A549 (cell line): ENCODE results near the gene RAB3C. TPM values are rescaled to one million over a fixed set of nuclear protein-coding genes. Genes with fewer than 3 reads are reported as not detected.

Experiments
- ATAC-seq, 2 experiments: fragments of 200-7000 bp in 1 of 2; fragments of >200 bp in 1 of 2; cut with Nextera tagmentation in 1 of 2; cut with Tn5 transposase in 1 of 2; 3 replicates each; pipeline versions ENCODE4 v1.8.0 to v1.9.1; 2018 to 2020; ENCODE audit warnings: mild to moderate bottlenecking in 1 of 2, moderate library complexity in 1 of 2
- CTCF ChIA-PET: fragments of 300-600 bp; sonication (Branson Sonifier 250); formaldehyde crosslinking; extraction: SDS; loops from one replicate; lab custom pipeline; 2021; ENCODE audit warnings: antibody characterized with exemption, inconsistent platforms; lab: Yijun Ruan, JAX
- POLR2A ChIA-PET: fragments of 350-600 bp; formaldehyde crosslinking; extraction: SDS; loops from one replicate; lab custom pipeline; 2021; ENCODE audit warnings: antibody characterized with exemption, inconsistent platforms; lab: Yijun Ruan, JAX
- DNase-seq, 2 experiments: peaks; one replicate each; pipeline versions ENCODE4 v3.0.0 to v3.0.0-alpha.2; 2011 to 2016; ENCODE audit warnings: low read depth in 1 of 2, low spot score in 1 of 2
- FAIRE-seq: peaks from 2 replicates; lab custom pipeline; 2011; peaks lifted over from hg19 to GRCh38; lab: Jason Lieb, UNC
- H3K27ac ChIP-seq, 2 experiments: fragments of >200 bp; sonication (Bioruptor Twin); formaldehyde crosslinking; 3 replicates each; pipeline ENCODE4 v1.5.1; 2016 to 2017
- H3K4me1 ChIP-seq: fragments of >200 bp; sonication (Bioruptor Twin); formaldehyde crosslinking; 3 replicates; pipeline ENCODE4 v1.6.1; 2016
- H3K4me2 ChIP-seq: fragments of >200 bp; sonication (Bioruptor Twin); formaldehyde crosslinking; 3 replicates; pipeline ENCODE4 v1.6.1; 2016
- H3K4me3 ChIP-seq: fragments of >200 bp; sonication (Bioruptor Twin); formaldehyde crosslinking; 3 replicates; pipeline ENCODE4 v1.5.1; 2016
- H3K9me3 ChIP-seq: fragments of >200 bp; sonication (Bioruptor Twin); formaldehyde crosslinking; 3 replicates; pipeline ENCODE4 v1.6.1; 2016
- ATOH8 ChIP-seq: fragments of 250-450 bp; sonication (Bioruptor Pico); IDR thresholded peaks from 2 replicates; pipeline ENCODE4 v1.5.0; 2020; ENCODE audit warnings: low read depth, mild to moderate bottlenecking, moderate library complexity
- BHLHE40 ChIP-seq: IDR thresholded peaks from 2 replicates; pipeline ENCODE4 v1.6.1; 2012; ENCODE audit warnings: low read depth, low read length, inconsistent platforms
- CBX8 ChIP-seq: fragments of 200-600 bp; sonication (generic); IDR thresholded peaks from 2 replicates; pipeline ENCODE4 v1.6.1; 2016
- CEBPB ChIP-seq, 2 experiments: fragments of >200 bp in 1 of 2; sonication (Bioruptor Twin) in 1 of 2; formaldehyde crosslinking in 1 of 2; IDR thresholded peaks; 2 replicates each; pipeline ENCODE4 v1.6.1; 2012 to 2016
- CTCF ChIP-seq: fragments of >200 bp; sonication (Bioruptor Twin); formaldehyde crosslinking; IDR thresholded peaks from 3 replicates; pipeline ENCODE4 v1.5.1; 2016
- EHF ChIP-seq: fragments of 250-450 bp; sonication (Bioruptor Pico); IDR thresholded peaks from 2 replicates; pipeline ENCODE4 v1.5.0; 2020; ENCODE audit warnings: mild to moderate bottlenecking
- ELK1 ChIP-seq: fragments of 150-350 bp; IDR thresholded peaks from 2 replicates; pipeline ENCODE4 v1.6.1; 2014; ENCODE audit warnings: low read depth, mild to moderate bottlenecking, low read length
- ESRRA ChIP-seq: fragments of 150-350 bp; IDR thresholded peaks from 2 replicates; pipeline ENCODE4 v1.6.1; 2014; ENCODE audit warnings: mild to moderate bottlenecking, low read length, borderline replicate concordance
- GATA3 ChIP-seq: IDR thresholded peaks from 2 replicates; pipeline ENCODE4 v1.6.1; 2012; ENCODE audit warnings: borderline replicate concordance
- HES2 ChIP-seq: fragments of >200 bp; sonication (Bioruptor Twin); formaldehyde crosslinking; IDR thresholded peaks from 2 replicates; pipeline ENCODE4 v1.6.1; 2016
- JUN ChIP-seq, 2 experiments: fragments of >200 bp; sonication (Bioruptor Twin); formaldehyde crosslinking; IDR thresholded peaks; 2 replicates in 1 of 2; 3 replicates in 1 of 2; pipeline ENCODE4 v1.6.1; 2016 to 2017
- MAZ ChIP-seq: fragments of 150-350 bp; IDR thresholded peaks from 2 replicates; pipeline ENCODE4 v1.6.1; 2014; ENCODE audit warnings: antibody characterized with exemption, low read depth, low read length, borderline replicate concordance
- NR3C1 ChIP-seq: fragments of >200 bp; sonication (Bioruptor Twin); formaldehyde crosslinking; IDR thresholded peaks from 3 replicates; pipeline ENCODE4 v1.6.1; 2017
- PHF8 ChIP-seq: fragments of 200-600 bp; sonication (generic); IDR thresholded peaks from 2 replicates; pipeline ENCODE4 v1.6.1; 2016; ENCODE audit warnings: low read depth, mild to moderate bottlenecking, antibody characterized with exemption, moderate library complexity, borderline replicate concordance
- RAD21 ChIP-seq, 2 experiments: fragments of >200 bp in 1 of 2; sonication (Bioruptor Twin) in 1 of 2; formaldehyde crosslinking in 1 of 2; IDR thresholded peaks in 1 of 2; conservative IDR thresholded peaks in 1 of 2; 2 replicates in 1 of 2; 3 replicates in 1 of 2; pipeline ENCODE4 v1.6.1; 2012 to 2018; ENCODE audit warnings: inconsistent platforms in 1 of 2
- RCOR1 ChIP-seq: fragments of 150-350 bp; IDR thresholded peaks from 2 replicates; pipeline ENCODE4 v1.6.1; 2014; ENCODE audit warnings: antibody characterized with exemption, low read length, low read depth
- REST ChIP-seq: fragments of 200-600 bp; sonication (generic); IDR thresholded peaks from 2 replicates; pipeline ENCODE4 v1.6.1; 2016; ENCODE audit warnings: antibody characterized with exemption, mild to moderate bottlenecking, moderate library complexity
- SMC3 ChIP-seq: fragments of >200 bp; sonication (Bioruptor Twin); formaldehyde crosslinking; IDR thresholded peaks from 3 replicates; pipeline ENCODE4 v1.6.1; 2018; ENCODE audit warnings: inconsistent platforms
- TFCP2L1 ChIP-seq: fragments of 250-450 bp; sonication (Bioruptor Pico); IDR thresholded peaks from 2 replicates; pipeline ENCODE4 v1.5.0; 2021; ENCODE audit warnings: mild to moderate bottlenecking
- USF2 ChIP-seq: fragments of 450-650 bp; IDR thresholded peaks from 2 replicates; pipeline ENCODE4 v1.6.1; 2014; ENCODE audit warnings: antibody characterized with exemption
- ZC3H11A ChIP-seq: fragments of 450-650 bp; IDR thresholded peaks from 2 replicates; pipeline ENCODE4 v1.6.1; 2014; ENCODE audit warnings: antibody characterized with exemption, mild to moderate bottlenecking
- ZNF302 ChIP-seq: fragments of 250-450 bp; sonication (Bioruptor Pico); IDR thresholded peaks from 2 replicates; pipeline ENCODE4 v1.9.0; 2021; ENCODE audit warnings: inconsistent platforms, mild to moderate bottlenecking, moderate library complexity
- ZSCAN20 ChIP-seq: fragments of 250-450 bp; sonication (Bioruptor Pico); IDR thresholded peaks from 2 replicates; pipeline ENCODE4 v1.8.0; 2022; ENCODE audit warnings: mild to moderate bottlenecking, moderate library complexity
- WGBS: methylation state at CpG from one replicate; pipeline ENCODE4 v1.1.6; 2017; ENCODE audit errors: missing lambda C conversion rate; 5-methylcytosine and 5-hydroxymethylcytosine counted together
- polyA plus RNA-seq, 4 experiments: library from polyadenylated mRNA; depleted of rRNA in 3 of 4; stranded (reverse); fragments of >200 nt; fragmentation: RNase III in 1 of 4; extraction: RNeasy Plus Mini Kit Qiagen cat#74134 plus additional on column Dnase treatment in 1 of 4; gene quantifications; 2 replicates in 3 of 4; 3 replicates in 1 of 4; pipeline ENCODE4 v1.2.3, GENCODE V29; 2011 to 2017
- TF ChIP-seq, protein P1 (sequence below): IDR thresholded peaks from 2 replicates; pipeline ENCODE4 v1.6.1; 2012
- TF ChIP-seq, protein P2 (sequence below): IDR thresholded peaks from 2 replicates; pipeline ENCODE4 v1.6.1; 2012
- TF ChIP-seq, protein P3 (sequence below): fragments of 250-450 bp; sonication (Bioruptor Pico); IDR thresholded peaks from 2 replicates; pipeline ENCODE4 v1.5.0; 2021; ENCODE audit warnings: mild to moderate bottlenecking, moderate library complexity, borderline replicate concordance

The RAB3C gene
- polyA plus RNA-seq, 2 of the 4 experiments (the other 2 are of a cell fraction): not detected

DNA sequence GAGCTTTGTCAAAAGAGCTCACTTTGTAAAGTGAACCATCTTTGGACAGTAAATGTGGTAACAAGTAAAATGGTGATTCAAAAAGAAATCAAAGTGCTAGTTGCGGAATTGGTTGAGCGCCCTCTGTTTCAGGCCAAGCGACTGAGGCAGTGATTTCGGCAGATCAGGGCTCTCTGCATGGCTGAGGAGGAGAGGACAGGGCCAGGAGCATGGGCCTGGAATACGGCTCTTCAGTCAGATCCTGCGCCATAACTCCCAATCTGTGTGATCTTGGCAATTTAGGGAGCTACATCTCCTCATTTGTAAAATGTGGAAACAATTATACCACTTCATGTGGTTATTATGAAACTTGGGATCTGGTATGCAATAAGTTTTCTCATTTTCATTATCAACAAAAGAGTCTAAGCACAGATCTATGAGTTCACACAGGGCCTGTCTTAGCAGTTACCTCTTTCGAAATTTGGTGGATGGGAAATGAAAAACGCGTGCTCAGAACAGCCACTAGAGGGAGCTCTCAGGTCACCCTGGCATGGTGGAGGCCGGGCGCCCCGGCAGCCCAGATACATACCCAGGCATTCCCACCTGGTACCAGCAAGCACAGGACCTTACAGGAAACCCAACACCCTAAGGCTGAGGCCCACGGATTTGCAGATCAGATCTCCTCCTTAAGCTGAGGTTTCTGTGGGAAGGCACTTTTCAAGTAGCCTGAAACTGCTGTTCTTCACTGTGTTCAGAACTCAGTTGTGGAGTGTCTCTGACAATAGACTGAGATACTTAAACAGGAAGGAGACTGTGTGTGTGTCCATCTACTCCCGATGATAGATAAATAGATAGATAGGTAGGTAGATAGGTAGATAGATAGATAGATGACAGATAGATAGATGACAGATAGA is 303.7 kb downstream of the RAB3C start:
- DNase-seq: peak; percentile 77 to 93
- peak overlapping the region; percentile 94 to 100 for H3K27ac ChIP-seq
- peak overlapping the region; percentile 90 for H3K4me2 ChIP-seq
- ChIA-PET POLR2A (no interaction called here), CTCF (interaction anchor here (0.5 to 3.9 kb wide), 67 partner anchors 10 to 1552 kb away, joined by 3 to 58 read pairs (median 5); no protein-coding TSS in a partner anchor)
- ATAC-seq: peak; percentile 27 to 68
- H3K9me3 ChIP-seq: peaks cover 31% of the 10 kb centered on the region
- peaks cover 50% of the 10 kb centered on the region for H3K4me1 ChIP-seq
- H3K4me3 ChIP-seq: no peak overlapping the region
- peak; percentile 90 for FAIRE-seq
- WGBS: 26% methylated on average over 14 of the region's 14 CpGs
- no peak for TF ChIP-seq ELK1
- TF ChIP-seq CBX8: no peak
- TF ChIP-seq GATA3: no peak
- TF ChIP-seq RAD21 (conservative IDR thresholded peaks at IDR 0.05 in 1 of 2, IDR thresholded peaks at IDR 0.05 in 1 of 2): peak; percentile 96 to 97
- no peak for TF ChIP-seq RCOR1
- peak; percentile 32 for TF ChIP-seq EHF (CRISPR knock-in tag)
- peak; percentile 88 for TF ChIP-seq SMC3
- TF ChIP-seq ESRRA: no peak
- TF ChIP-seq, protein P1, sequence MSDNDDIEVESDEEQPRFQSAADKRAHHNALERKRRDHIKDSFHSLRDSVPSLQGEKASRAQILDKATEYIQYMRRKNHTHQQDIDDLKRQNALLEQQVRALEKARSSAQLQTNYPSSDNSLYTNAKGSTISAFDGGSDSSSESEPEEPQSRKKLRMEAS: peak; percentile 66; the same call in 1 of the 2 replicates
- peak in 1 of 2 experiments; percentile 81; a peak in 2 of 4 replicates for TF ChIP-seq CEBPB (IDR thresholded peaks at IDR 0.05)
- no peak for TF ChIP-seq ZNF302 (CRISPR knock-in tag)
- no peak for TF ChIP-seq TFCP2L1
- no peak for TF ChIP-seq USF2
- TF ChIP-seq MAZ: no peak
- TF ChIP-seq CTCF: peak; percentile 96
- 0 out of 2 replicates have a peak, but pooled peaks have one; percentile 50 for TF ChIP-seq ATOH8 (CRISPR knock-in tag)
- no peak for TF ChIP-seq HES2
- no peak for TF ChIP-seq PHF8
- TF ChIP-seq REST: no peak
- TF ChIP-seq ZSCAN20 (CRISPR knock-in tag): no peak
- TF ChIP-seq, protein P2, sequence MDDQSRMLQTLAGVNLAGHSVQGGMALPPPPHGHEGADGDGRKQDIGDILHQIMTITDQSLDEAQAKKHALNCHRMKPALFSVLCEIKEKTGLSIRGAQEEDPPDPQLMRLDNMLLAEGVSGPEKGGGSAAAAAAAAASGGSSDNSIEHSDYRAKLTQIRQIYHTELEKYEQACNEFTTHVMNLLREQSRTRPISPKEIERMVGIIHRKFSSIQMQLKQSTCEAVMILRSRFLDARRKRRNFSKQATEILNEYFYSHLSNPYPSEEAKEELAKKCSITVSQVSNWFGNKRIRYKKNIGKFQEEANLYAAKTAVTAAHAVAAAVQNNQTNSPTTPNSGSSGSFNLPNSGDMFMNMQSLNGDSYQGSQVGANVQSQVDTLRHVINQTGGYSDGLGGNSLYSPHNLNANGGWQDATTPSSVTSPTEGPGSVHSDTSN: no peak
- no peak for TF ChIP-seq NR3C1
- TF ChIP-seq BHLHE40: no peak
- no peak for TF ChIP-seq ZC3H11A
- peak; percentile 16 to 56; a peak in 3 of 5 replicates for TF ChIP-seq JUN (IDR thresholded peaks at IDR 0.05)
- TF ChIP-seq, protein P3, sequence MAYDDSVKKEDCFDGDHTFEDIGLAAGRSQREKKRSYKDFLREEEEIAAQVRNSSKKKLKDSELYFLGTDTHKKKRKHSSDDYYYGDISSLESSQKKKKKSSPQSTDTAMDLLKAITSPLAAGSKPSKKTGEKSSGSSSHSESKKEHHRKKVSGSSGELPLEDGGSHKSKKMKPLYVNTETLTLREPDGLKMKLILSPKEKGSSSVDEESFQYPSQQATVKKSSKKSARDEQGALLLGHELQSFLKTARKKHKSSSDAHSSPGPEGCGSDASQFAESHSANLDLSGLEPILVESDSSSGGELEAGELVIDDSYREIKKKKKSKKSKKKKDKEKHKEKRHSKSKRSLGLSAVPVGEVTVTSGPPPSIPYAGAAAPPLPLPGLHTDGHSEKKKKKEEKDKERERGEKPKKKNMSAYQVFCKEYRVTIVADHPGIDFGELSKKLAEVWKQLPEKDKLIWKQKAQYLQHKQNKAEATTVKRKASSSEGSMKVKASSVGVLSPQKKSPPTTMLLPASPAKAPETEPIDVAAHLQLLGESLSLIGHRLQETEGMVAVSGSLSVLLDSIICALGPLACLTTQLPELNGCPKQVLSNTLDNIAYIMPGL: peak; percentile 68; the same call in 1 of the 2 replicates
